ENCODE measurements around the gene CTNNBIP1.

Gene CTNNBIP1

DNA sequence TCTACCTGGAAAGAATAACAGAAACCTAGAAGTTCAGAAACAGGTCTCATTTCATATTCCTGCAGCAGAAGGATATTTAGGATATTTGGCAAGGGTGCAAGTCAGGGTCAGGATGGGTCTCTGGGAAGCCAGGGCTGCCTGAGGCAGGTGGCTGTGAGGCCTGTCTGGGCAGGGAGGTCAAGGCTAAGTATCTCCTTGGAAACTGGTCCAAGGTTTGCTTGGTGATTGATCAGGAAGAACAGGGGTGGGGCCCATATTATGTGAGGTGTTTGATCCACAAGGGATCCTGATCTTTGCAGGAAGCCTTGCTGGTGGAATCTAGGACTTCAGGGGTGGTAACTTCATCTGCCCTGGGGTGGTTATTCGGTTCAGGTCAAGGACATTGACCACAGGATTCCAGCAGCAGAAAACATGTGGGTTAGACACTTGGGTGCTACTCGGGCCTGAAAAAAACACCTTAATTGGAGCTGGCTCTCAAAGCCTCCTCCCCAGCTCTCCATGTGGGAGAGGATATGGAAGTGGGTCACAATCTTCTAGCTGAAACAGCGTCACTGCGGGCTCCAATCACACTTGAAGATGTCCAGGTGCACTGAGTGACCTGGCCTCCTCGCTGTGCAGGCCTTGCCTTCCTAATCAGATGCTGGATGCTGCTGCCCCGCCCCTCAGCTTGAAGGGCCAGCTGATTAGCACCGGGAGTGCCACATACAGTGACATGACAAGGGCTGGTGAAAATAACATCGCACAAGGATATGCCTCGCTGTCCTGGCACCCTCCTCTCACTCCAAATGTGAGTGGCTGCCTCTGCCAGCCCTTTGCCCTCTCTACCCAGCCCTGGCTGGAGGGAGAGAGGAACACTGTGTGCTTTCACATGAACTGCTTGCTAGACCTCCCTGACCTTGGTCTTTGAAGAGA lies 8.7 kb downstream of the CTNNBIP1 start:
- no peak overlapping the region for H3K4me3 ChIP-seq (ENCODE audit: low read length)
- H3K27me3 ChIP-seq (ENCODE audit: control insufficient read depth, insufficient read depth, low read length) = no peaks in the 10 kb centered on the region
- no peaks in the 10 kb centered on the region for H3K36me3 ChIP-seq (ENCODE audit: control insufficient read depth, insufficient read depth, low read length)
- no peaks in the 10 kb centered on the region for H3K4me1 ChIP-seq (ENCODE audit: control insufficient read depth, insufficient read depth, low read length)
- no peak overlapping the region for H3K27ac ChIP-seq (ENCODE audit: low read depth, low read length)
- no peak overlapping the region for H3K9ac ChIP-seq (ENCODE audit: low read length)

DNA sequence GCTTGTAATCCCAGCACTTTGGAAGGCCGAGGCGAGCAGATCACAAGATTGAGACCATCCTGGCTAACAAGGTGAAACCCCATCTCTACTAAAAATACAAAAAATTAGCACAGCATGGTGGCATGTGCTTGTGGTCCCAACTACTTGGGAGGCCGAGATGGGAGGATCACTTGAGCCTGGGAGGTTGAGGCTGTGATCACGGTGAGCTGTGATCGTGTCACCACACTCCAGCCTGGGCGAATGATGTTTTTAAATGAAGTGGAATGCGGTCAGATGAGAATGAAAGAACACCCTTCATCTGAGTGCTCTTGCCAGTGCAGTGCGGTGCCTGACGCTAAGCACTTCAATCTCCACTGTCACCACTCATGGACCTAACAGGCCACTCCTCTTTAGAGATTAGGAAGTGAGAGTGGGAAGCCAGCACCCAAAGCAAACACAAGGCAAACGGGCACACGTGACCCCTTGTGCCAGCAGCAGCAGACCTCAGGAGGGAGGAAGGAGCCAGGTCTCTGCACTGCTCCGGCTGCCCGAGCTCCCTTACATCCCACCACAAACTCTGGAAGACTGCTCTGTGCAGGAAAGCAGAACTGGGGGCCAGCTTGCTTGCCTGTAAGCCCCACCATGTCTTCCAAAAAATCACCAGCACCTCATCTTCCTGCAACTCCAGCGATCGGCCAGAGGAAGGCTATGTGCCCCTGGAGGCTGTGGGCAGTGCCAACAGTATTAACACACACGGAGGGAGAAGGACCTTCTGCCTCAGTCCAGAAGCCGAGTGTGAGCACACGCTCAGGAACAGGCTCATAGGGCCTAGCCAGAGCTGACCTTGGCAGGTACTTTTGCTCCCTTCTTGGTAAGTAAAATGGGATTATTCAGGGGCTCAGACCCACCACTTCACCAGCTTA lies 9.7 kb downstream of the CTNNBIP1 start:
- Histone ChIP-seq H3K27me3 (ENCODE audit: control insufficient read depth, insufficient read depth, low read length) (no peaks in the 10 kb centered on the region), H3K36me3 (ENCODE audit: control insufficient read depth, insufficient read depth, low read length) (no peaks in the 10 kb centered on the region), H3K27ac (ENCODE audit: low read depth, low read length) (no peak overlapping the region), H3K9ac (ENCODE audit: low read length) (no peak overlapping the region), H3K4me1 (ENCODE audit: control insufficient read depth, insufficient read depth, low read length) (no peaks in the 10 kb centered on the region), H3K4me3 (ENCODE audit: low read length) (peak overlapping the region; percentile 1)

GRCh38 chr1:9894115-9894514 lies 16.0 kb downstream of the CTNNBIP1 start:
- Histone ChIP-seq H3K4me3 (ENCODE audit: low read length) (no peak overlapping the region), H3K4me1 (ENCODE audit: control insufficient read depth, insufficient read depth, low read length) (peaks cover 11% of the 10 kb centered on the region), H3K27ac (ENCODE audit: low read depth, low read length) (no peak overlapping the region), H3K36me3 (ENCODE audit: control insufficient read depth, insufficient read depth, low read length) (no peaks in the 10 kb centered on the region), H3K27me3 (ENCODE audit: control insufficient read depth, insufficient read depth, low read length) (no peaks in the 10 kb centered on the region), H3K9ac (ENCODE audit: low read length) (no peak overlapping the region)

GRCh38 chr1:9892563-9893528 lies 17.2 kb downstream of the CTNNBIP1 start:
- H3K4me1 ChIP-seq (ENCODE audit: control insufficient read depth, insufficient read depth, low read length) = peaks cover 11% of the 10 kb centered on the region
- H3K36me3 ChIP-seq (ENCODE audit: control insufficient read depth, insufficient read depth, low read length) = no peaks in the 10 kb centered on the region
- no peak overlapping the region for H3K27ac ChIP-seq (ENCODE audit: low read depth, low read length)
- no peak overlapping the region for H3K9ac ChIP-seq (ENCODE audit: low read length)
- H3K27me3 ChIP-seq (ENCODE audit: control insufficient read depth, insufficient read depth, low read length) = no peaks in the 10 kb centered on the region
- no peak overlapping the region for H3K4me3 ChIP-seq (ENCODE audit: low read length)

GRCh38 chr1:9891207-9891606 lies 18.9 kb downstream of the CTNNBIP1 start:
- Histone ChIP-seq H3K9ac (ENCODE audit: low read length) (no peak overlapping the region), H3K4me3 (ENCODE audit: low read length) (no peak overlapping the region), H3K27ac (ENCODE audit: low read depth, low read length) (no peak overlapping the region), H3K4me1 (ENCODE audit: control insufficient read depth, insufficient read depth, low read length) (peaks cover 11% of the 10 kb centered on the region), H3K27me3 (ENCODE audit: control insufficient read depth, insufficient read depth, low read length) (no peaks in the 10 kb centered on the region), H3K36me3 (ENCODE audit: control insufficient read depth, insufficient read depth, low read length) (no peaks in the 10 kb centered on the region)

DNA sequence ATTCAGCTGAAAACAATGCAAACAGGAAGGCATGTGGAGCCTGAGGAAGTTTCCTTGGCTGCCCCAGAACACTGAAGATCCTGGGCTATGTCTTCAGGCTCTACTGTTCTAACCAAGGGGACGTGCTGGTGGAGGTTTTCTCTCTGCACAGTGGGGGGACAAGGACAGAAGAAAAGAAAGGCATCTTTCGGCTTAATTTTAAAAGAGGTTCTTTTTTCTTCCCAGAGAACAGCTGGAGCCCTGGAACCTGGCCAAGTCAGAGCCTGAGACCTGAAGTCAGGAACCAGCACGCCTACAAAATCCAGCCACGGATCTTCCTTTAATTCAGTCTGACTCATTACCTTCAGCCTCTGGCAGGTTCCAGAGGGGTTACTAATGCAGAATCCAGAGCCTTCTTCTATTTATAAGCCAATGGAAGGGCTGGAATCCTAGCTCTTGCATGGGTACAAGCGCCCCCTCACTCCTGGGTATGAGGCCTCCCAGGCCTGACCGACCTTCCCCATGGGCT lies 19.8 kb downstream of the CTNNBIP1 start:
- Histone ChIP-seq H3K27ac (ENCODE audit: low read depth, low read length) (no peak overlapping the region), H3K9ac (ENCODE audit: low read length) (no peak overlapping the region), H3K36me3 (ENCODE audit: control insufficient read depth, insufficient read depth, low read length) (no peaks in the 10 kb centered on the region), H3K27me3 (ENCODE audit: control insufficient read depth, insufficient read depth, low read length) (no peaks in the 10 kb centered on the region), H3K4me3 (ENCODE audit: low read length) (no peak overlapping the region), H3K4me1 (ENCODE audit: control insufficient read depth, insufficient read depth, low read length) (peaks cover 11% of the 10 kb centered on the region)

DNA sequence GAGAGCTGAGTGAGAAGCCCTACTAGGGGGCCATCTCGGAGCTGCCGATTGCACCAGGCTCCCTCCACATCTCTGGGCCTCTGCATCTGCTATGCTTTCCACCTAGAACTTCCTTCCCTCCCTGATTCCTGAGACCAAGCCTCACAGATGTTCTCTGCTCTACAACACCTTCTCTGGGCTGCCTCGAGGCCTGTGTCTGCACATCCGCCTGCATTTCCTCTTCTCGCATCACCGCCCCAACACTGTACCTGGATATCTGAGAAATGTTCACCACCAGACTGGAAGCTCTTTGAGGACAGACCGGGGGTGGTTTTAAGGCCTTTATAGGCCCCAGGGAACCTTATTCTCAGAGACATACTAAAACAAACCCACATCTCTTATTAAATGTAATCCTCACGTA lies 20.7 kb downstream of the CTNNBIP1 start:
- Histone ChIP-seq H3K27me3 (ENCODE audit: control insufficient read depth, insufficient read depth, low read length) (no peaks in the 10 kb centered on the region), H3K4me3 (ENCODE audit: low read length) (no peak overlapping the region), H3K4me1 (ENCODE audit: control insufficient read depth, insufficient read depth, low read length) (peaks cover 11% of the 10 kb centered on the region), H3K36me3 (ENCODE audit: control insufficient read depth, insufficient read depth, low read length) (no peaks in the 10 kb centered on the region), H3K9ac (ENCODE audit: low read length) (no peak overlapping the region), H3K27ac (ENCODE audit: low read depth, low read length) (no peak overlapping the region)

- Histone ChIP-seq H3K9ac (ENCODE audit: low read length) (no peak overlapping the region), H3K36me3 (ENCODE audit: control insufficient read depth, insufficient read depth, low read length) (no peaks in the 10 kb centered on the region), H3K4me3 (ENCODE audit: low read length) (no peak overlapping the region), H3K27ac (ENCODE audit: low read depth, low read length) (no peak overlapping the region), H3K27me3 (ENCODE audit: control insufficient read depth, insufficient read depth, low read length) (no peaks in the 10 kb centered on the region), H3K4me1 (ENCODE audit: control insufficient read depth, insufficient read depth, low read length) (peaks cover 11% of the 10 kb centered on the region)
Measured at GRCh38 chr1:9888886-9889285, 21.2 kb downstream of the CTNNBIP1 start.

DNA sequence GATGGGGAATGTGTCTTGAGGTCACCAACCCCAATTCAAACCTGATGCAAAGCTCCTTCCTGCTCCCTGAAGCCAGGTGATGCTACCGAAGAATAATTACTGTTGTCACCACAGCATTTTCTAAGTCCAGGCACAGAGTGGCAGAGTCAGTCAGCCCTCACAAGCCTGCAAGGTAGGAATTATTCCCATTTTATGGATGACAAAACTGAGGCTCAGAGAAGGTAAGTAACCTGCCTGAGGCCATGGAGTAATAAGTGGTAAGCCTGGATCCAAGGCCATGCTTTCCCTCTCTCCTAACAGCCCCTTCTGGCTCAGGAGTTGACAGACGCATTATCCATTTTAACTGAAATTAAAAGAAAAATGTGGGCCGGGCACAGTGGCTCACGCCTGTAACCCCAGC lies 23.0 kb downstream of the CTNNBIP1 start:
- Histone ChIP-seq H3K27ac (ENCODE audit: low read depth, low read length) (no peak overlapping the region), H3K36me3 (ENCODE audit: control insufficient read depth, insufficient read depth, low read length) (no peaks in the 10 kb centered on the region), H3K4me1 (ENCODE audit: control insufficient read depth, insufficient read depth, low read length) (peaks cover 11% of the 10 kb centered on the region), H3K4me3 (ENCODE audit: low read length) (no peak overlapping the region), H3K9ac (ENCODE audit: low read length) (no peak overlapping the region), H3K27me3 (ENCODE audit: control insufficient read depth, insufficient read depth, low read length) (no peaks in the 10 kb centered on the region)

GRCh38 chr1:9886092-9886742 lies 23.9 kb downstream of the CTNNBIP1 start:
- Histone ChIP-seq H3K4me1 (ENCODE audit: control insufficient read depth, insufficient read depth, low read length) (peaks cover 11% of the 10 kb centered on the region), H3K36me3 (ENCODE audit: control insufficient read depth, insufficient read depth, low read length) (no peaks in the 10 kb centered on the region), H3K4me3 (ENCODE audit: low read length) (no peak overlapping the region), H3K9ac (ENCODE audit: low read length) (no peak overlapping the region), H3K27ac (ENCODE audit: low read depth, low read length) (no peak overlapping the region), H3K27me3 (ENCODE audit: control insufficient read depth, insufficient read depth, low read length) (no peaks in the 10 kb centered on the region)

- Histone ChIP-seq H3K27me3 (ENCODE audit: control insufficient read depth, insufficient read depth, low read length) (no peaks in the 10 kb centered on the region), H3K4me3 (ENCODE audit: low read length) (no peak overlapping the region), H3K4me1 (ENCODE audit: control insufficient read depth, insufficient read depth, low read length) (peaks cover 1% of the 10 kb centered on the region), H3K27ac (ENCODE audit: low read depth, low read length) (no peak overlapping the region), H3K36me3 (ENCODE audit: control insufficient read depth, insufficient read depth, low read length) (no peaks in the 10 kb centered on the region), H3K9ac (ENCODE audit: low read length) (no peak overlapping the region)
Measured at GRCh38 chr1:9884805-9885204, 25.3 kb downstream of the CTNNBIP1 start.
